Stimulated activated CD4-positive, alpha-beta T cell treated with anti-CD3 and anti-CD28 coated beads, Interleukin-2, amount 100 ng/mL, for 4 hours (primary cell): ENCODE data around the gene TRIM26.

ENCODE experiments used
- DNase-seq: peaks from one replicate; pipeline ENCODE4 v3.0.0-alpha.2; 2020; ENCODE audit warnings: low read depth

Gene TRIM26

GRCh38 chr6:30207619-30208295 is 5.4 kb downstream of the TRIM26 start:
- no peak for DNase-seq

- no peak for DNase-seq
These were observed 6.2 kb downstream of the TRIM26 start for GRCh38 chr6:30206799-30207618.

GRCh38 chr6:30206152-30206551 is 7.1 kb downstream of the TRIM26 start:
- no peak for DNase-seq

- DNase-seq = no peak
These were observed 9.1 kb downstream of the TRIM26 start for GRCh38 chr6:30204116-30204515.

- no peak for DNase-seq
These were observed 10.8 kb downstream of the TRIM26 start for GRCh38 chr6:30202366-30202765.

GRCh38 chr6:30200551-30201281 is 12.5 kb downstream of the TRIM26 start:
- DNase-seq = no peak

GRCh38 chr6:30198166-30199084 is 14.8 kb downstream of the TRIM26 start:
- no peak for DNase-seq

GRCh38 chr6:30196376-30196775 is 16.8 kb downstream of the TRIM26 start:
- DNase-seq = no peak

GRCh38 chr6:30195951-30196350 is 17.3 kb downstream of the TRIM26 start:
- no peak for DNase-seq

GRCh38 chr6:30194797-30195690 is 18.2 kb downstream of the TRIM26 start:
- DNase-seq = no peak

- DNase-seq = no peak
These were observed 21.1 kb downstream of the TRIM26 start for GRCh38 chr6:30192076-30192475.

- no peak for DNase-seq
These were observed 24.7 kb downstream of the TRIM26 start for GRCh38 chr6:30188541-30188940.

GRCh38 chr6:30185846-30186484 is 27.2 kb downstream of the TRIM26 start:
- no peak for DNase-seq

GRCh38 chr6:30184417-30185031 is 28.7 kb downstream of the TRIM26 start:
- no peak for DNase-seq

- DNase-seq = no peak
These were observed 33.1 kb downstream of the TRIM26 start for GRCh38 chr6:30180145-30180544.

- DNase-seq = no peak
These were observed 34.4 kb downstream of the TRIM26 start for GRCh38 chr6:30178837-30179236.

GRCh38 chr6:30175765-30176164 is 37.4 kb downstream of the TRIM26 start:
- DNase-seq = no peak

GRCh38 chr6:30172681-30173080 is 40.5 kb downstream of the TRIM26 start:
- no peak for DNase-seq

GRCh38 chr6:30171677-30172471 is 41.3 kb downstream of the TRIM26 start:
- DNase-seq = no peak
